SK-N-MC (cell line): ENCODE data around the gene MTHFS.

ENCODE experiments used
- EZH2 ChIP-seq: fragments of 200-600 bp; sonication (generic); IDR thresholded peaks from one replicate; pipeline ENCODE4 v1.6.1; 2017; ENCODE audit warnings: antibody characterized with exemption
- POLR2AphosphoS5 ChIP-seq: IDR thresholded peaks from 2 replicates; pipeline ENCODE4 v1.6.1; 2012; ENCODE audit warnings: mild to moderate bottlenecking, low read depth, low read length, borderline replicate concordance

- TF ChIP-seq POLR2AphosphoS5 (no peak), EZH2 (no peak)
Measured at GRCh38 chr15:79828447-79828846, 68.4 kb downstream of the MTHFS start.
